HCT116 (cell line): ENCODE measurements around the gene HNF1B. TPM values are rescaled to one million over a fixed set of nuclear protein-coding genes. Genes with fewer than 3 reads are reported as not detected.

ENCODE experiments used
- ATAC-seq: fragments of 200-7000 bp; cut with Tn5 transposase; 2 replicates; pipeline ENCODE4 v1.9.1; 2020; ENCODE audit warnings: mild to moderate bottlenecking, moderate library complexity
- BruUV-seq: library from RNA; stranded (reverse); fragments of 400-500 nt; replicated peaks from 2 replicates; lab custom pipeline; 2021; lab: Mats Ljungman, UMichigan
- CTCF ChIA-PET: fragments of 300-600 bp; sonication (Branson Sonifier 250); formaldehyde crosslinking; loops from one replicate; lab custom pipeline; 2021; ENCODE audit warnings: antibody characterized with exemption; lab: Charles Lee
- POLR2A ChIA-PET: fragments of 300-600, 350-600 bp; sonication (Branson Sonifier 250); formaldehyde crosslinking; loops from one replicate; lab custom pipeline; 2021; ENCODE audit warnings: antibody characterized with exemption; lab: Charles Lee
- RAD21 ChIA-PET, 2 experiments: fragments of 300-600 bp; sonication (Branson Sonifier 250); formaldehyde crosslinking; loops; one replicate each; lab custom pipeline; 2023; ENCODE audit warnings: low total read pairs in 2 of 2; ENCODE audit not compliant: uncharacterized antibody in 2 of 2, unreplicated experiment in 2 of 2, low non-redundant PET in 1 of 2; lab: Charles Lee
- DNase-seq: peaks from one replicate; pipeline ENCODE4 v3.0.0-alpha.2; 2010; ENCODE audit warnings: low read depth, low spot score
- H2AFZ ChIP-seq: fragments of 200-600 bp; shearing (Covaris generic), sonication (generic); 2 replicates; pipeline ENCODE4 v1.6.1; 2017; ENCODE audit warnings: low read depth, mixed run types, mixed read lengths, antibody characterized with exemption, low read length; ENCODE audit not compliant: poor library complexity, severe bottlenecking
- H3K27ac ChIP-seq: 2 replicates; pipeline ENCODE4 v1.5.1; 2012; ENCODE audit warnings: low read depth, low read length
- H3K27me3 ChIP-seq: fragments of 200-600 bp; sonication (generic); 2 replicates; pipeline ENCODE4 v1.6.1; 2016; ENCODE audit warnings: mixed run types, low read length, mixed read lengths; ENCODE audit not compliant: insufficient read depth
- H3K36me3 ChIP-seq, 2 experiments: fragments of 200-500 bp in 1 of 2; fragments of 200-600 bp in 1 of 2; sonication (Bioruptor generic) in 1 of 2; sonication (generic) in 1 of 2; 2 replicates each; pipeline versions ENCODE4 v1.5.1 to v1.6.1; 2014 to 2016; ENCODE audit warnings: low read length in 2 of 2, inconsistent platforms in 1 of 2, mixed read lengths in 1 of 2, mixed run types in 1 of 2; ENCODE audit not compliant: insufficient read depth in 2 of 2, control insufficient read depth in 1 of 2
- H3K4me1 ChIP-seq, 2 experiments: fragments of 200-600 bp in 1 of 2; sonication (generic) in 1 of 2; 2 replicates each; pipeline versions ENCODE4 v1.5.1 to v1.6.1; 2012 to 2017; ENCODE audit warnings: low read length in 2 of 2, inconsistent platforms in 1 of 2, mild to moderate bottlenecking in 1 of 2, mixed read lengths in 1 of 2, mixed run types in 1 of 2, moderate library complexity in 1 of 2; ENCODE audit not compliant: insufficient read depth in 2 of 2, control insufficient read depth in 1 of 2
- H3K4me2 ChIP-seq: fragments of 200-600 bp; sonication (generic); 2 replicates; pipeline ENCODE4 v1.6.1; 2017; ENCODE audit warnings: mixed run types, low read length, mixed read lengths
- H3K4me3 ChIP-seq, 2 experiments: fragments of 200-600 bp in 1 of 2; sonication (generic) in 1 of 2; replicated peaks in 1 of 2; 2 replicates each; pipeline ENCODE4 v1.5.1; 2011 to 2016; ENCODE audit warnings: low read length in 2 of 2, control low read depth in 1 of 2, low read depth in 1 of 2, mild to moderate bottlenecking in 1 of 2, mixed read lengths in 1 of 2, mixed run types in 1 of 2
- H3K79me2 ChIP-seq: fragments of 200-600 bp; sonication (generic); 2 replicates; pipeline ENCODE4 v1.6.1; 2017; ENCODE audit warnings: mild to moderate bottlenecking, mixed run types, low read length, moderate library complexity, mixed read lengths; ENCODE audit not compliant: insufficient read depth
- H3K9ac ChIP-seq: fragments of 200-600 bp; sonication (generic); 2 replicates; pipeline ENCODE4 v1.6.1; 2016; ENCODE audit warnings: low read length, mixed read lengths
- H3K9me2 ChIP-seq: fragments of 200-600 bp; sonication (generic), shearing (Covaris generic); 2 replicates; pipeline ENCODE4 v1.6.1; 2017; ENCODE audit warnings: mixed run types, mild to moderate bottlenecking, moderate library complexity; ENCODE audit not compliant: insufficient read depth
- H3K9me3 ChIP-seq, 2 experiments: fragments of 200-500 bp in 1 of 2; fragments of 200-600 bp in 1 of 2; sonication (Bioruptor generic) in 1 of 2; sonication (generic) in 1 of 2; 2 replicates each; pipeline ENCODE4 v1.6.1; 2014 to 2017; ENCODE audit warnings: low read length in 2 of 2, mixed read lengths in 2 of 2, inconsistent platforms in 1 of 2, low read depth in 1 of 2, mild to moderate bottlenecking in 1 of 2, mixed run types in 1 of 2, moderate library complexity in 1 of 2; ENCODE audit not compliant: control insufficient read depth in 1 of 2, insufficient read depth in 1 of 2
- H4K20me1 ChIP-seq: fragments of 200-600 bp; sonication (generic), shearing (Covaris generic); 2 replicates; pipeline ENCODE4 v1.6.1; 2017; ENCODE audit warnings: mixed run types, mild to moderate bottlenecking, moderate library complexity; ENCODE audit not compliant: insufficient read depth
- CBX3 ChIP-seq: IDR thresholded peaks from 2 replicates; pipeline ENCODE4 v1.6.1; 2012; ENCODE audit warnings: low read depth
- CEBPB ChIP-seq: IDR thresholded peaks from 2 replicates; pipeline ENCODE4 v1.6.1; 2012; ENCODE audit warnings: low read depth
- EZH2 ChIP-seq: fragments of 200-600 bp; sonication (generic); IDR thresholded peaks from 2 replicates; pipeline ENCODE4 v1.6.1; 2017; ENCODE audit warnings: antibody characterized with exemption, mixed run types
- JUND ChIP-seq: IDR thresholded peaks from 2 replicates; pipeline ENCODE4 v1.6.1; 2012
- POLR2A ChIP-seq: IDR thresholded peaks from 2 replicates; pipeline ENCODE4 v1.7.0; 2011; ENCODE audit warnings: borderline replicate concordance; ENCODE audit not compliant: insufficient read depth, insufficient read length; ENCODE audit errors: extremely low read depth
- POLR2AphosphoS5 ChIP-seq: IDR thresholded peaks from 2 replicates; pipeline ENCODE4 v1.6.1; 2011; ENCODE audit warnings: mild to moderate bottlenecking, low read depth, low read length, moderate library complexity
- SIN3A ChIP-seq: IDR thresholded peaks from 2 replicates; pipeline ENCODE4 v1.6.1; 2012; ENCODE audit warnings: low read depth
- SP1 ChIP-seq: IDR thresholded peaks from 2 replicates; pipeline ENCODE4 v1.6.1; 2012; ENCODE audit warnings: low read depth
- SRF ChIP-seq: IDR thresholded peaks from 2 replicates; pipeline ENCODE4 v1.6.1; 2012; ENCODE audit warnings: low read depth
- TCF7L2 ChIP-seq: IDR thresholded peaks from 2 replicates; pipeline ENCODE4 v1.7.0; 2011; ENCODE audit warnings: borderline replicate concordance, inconsistent platforms; ENCODE audit not compliant: insufficient read depth, insufficient read length; ENCODE audit errors: extremely low read depth
- YY1 ChIP-seq: IDR thresholded peaks from 2 replicates; pipeline ENCODE4 v1.6.1; 2011; ENCODE audit warnings: low read length, low read depth, moderate library complexity, mild to moderate bottlenecking; ENCODE audit not compliant: insufficient replicate concordance; ENCODE audit errors: extremely low read depth
- ZFX ChIP-seq: fragments of 450-650 bp; IDR thresholded peaks from 2 replicates; pipeline ENCODE4 v1.6.1; 2017
- ZNF274 ChIP-seq: fragments of 200-500 bp; sonication (Bioruptor generic); IDR thresholded peaks from 2 replicates; pipeline ENCODE4 v1.6.1; 2014; ENCODE audit warnings: mild to moderate bottlenecking, low read depth, low read length, inconsistent platforms
- intact Hi-C: fragments of 100-400 bp; cut with micrococcal nuclease; formaldehyde crosslinking; loops from 2 replicates; pipeline ENCODE4 v1.10.0; 2022
- total RNA-seq: library from RNA; stranded (reverse); gene quantifications from one replicate; pipeline ENCODE4 v1.2.1, GENCODE V29; 2021; ENCODE audit not compliant: unreplicated experiment
- TF ChIP-seq, protein P1 (sequence below): IDR thresholded peaks from 2 replicates; pipeline ENCODE4 v1.6.1; 2012; ENCODE audit warnings: low read depth
- TF ChIP-seq, protein P2 (sequence below): IDR thresholded peaks from 2 replicates; pipeline ENCODE4 v1.6.1; 2012
- TF ChIP-seq, protein P3 (sequence below): IDR thresholded peaks from 2 replicates; pipeline ENCODE4 v1.6.1; 2012

Gene HNF1B
- total RNA-seq, 1 experiment from 2014 or later = 3.6 TPM

DNA sequence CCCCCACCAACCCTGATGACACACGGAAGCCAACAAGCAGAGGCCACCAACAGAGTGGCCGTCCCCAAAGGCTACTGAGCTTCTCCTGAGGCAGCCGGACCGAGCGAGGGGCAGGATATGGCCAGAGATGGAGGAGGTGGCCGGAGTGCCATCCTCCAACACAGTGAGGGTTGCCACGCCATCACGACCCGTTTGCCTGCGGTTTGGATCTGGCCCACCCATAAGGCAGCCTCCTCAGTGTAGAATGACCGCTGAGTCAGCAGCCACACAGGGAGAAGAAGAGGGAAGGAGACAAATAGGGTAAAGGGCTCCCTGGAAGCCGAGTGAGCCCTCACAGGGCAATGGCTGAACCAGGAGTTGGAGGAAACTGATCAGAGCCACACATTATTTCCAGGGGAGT, 13.8 kb downstream of the HNF1B start (continued):
- TF ChIP-seq, protein P1, sequence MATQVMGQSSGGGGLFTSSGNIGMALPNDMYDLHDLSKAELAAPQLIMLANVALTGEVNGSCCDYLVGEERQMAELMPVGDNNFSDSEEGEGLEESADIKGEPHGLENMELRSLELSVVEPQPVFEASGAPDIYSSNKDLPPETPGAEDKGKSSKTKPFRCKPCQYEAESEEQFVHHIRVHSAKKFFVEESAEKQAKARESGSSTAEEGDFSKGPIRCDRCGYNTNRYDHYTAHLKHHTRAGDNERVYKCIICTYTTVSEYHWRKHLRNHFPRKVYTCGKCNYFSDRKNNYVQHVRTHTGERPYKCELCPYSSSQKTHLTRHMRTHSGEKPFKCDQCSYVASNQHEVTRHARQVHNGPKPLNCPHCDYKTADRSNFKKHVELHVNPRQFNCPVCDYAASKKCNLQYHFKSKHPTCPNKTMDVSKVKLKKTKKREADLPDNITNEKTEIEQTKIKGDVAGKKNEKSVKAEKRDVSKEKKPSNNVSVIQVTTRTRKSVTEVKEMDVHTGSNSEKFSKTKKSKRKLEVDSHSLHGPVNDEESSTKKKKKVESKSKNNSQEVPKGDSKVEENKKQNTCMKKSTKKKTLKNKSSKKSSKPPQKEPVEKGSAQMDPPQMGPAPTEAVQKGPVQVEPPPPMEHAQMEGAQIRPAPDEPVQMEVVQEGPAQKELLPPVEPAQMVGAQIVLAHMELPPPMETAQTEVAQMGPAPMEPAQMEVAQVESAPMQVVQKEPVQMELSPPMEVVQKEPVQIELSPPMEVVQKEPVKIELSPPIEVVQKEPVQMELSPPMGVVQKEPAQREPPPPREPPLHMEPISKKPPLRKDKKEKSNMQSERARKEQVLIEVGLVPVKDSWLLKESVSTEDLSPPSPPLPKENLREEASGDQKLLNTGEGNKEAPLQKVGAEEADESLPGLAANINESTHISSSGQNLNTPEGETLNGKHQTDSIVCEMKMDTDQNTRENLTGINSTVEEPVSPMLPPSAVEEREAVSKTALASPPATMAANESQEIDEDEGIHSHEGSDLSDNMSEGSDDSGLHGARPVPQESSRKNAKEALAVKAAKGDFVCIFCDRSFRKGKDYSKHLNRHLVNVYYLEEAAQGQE = no peak

DNA sequence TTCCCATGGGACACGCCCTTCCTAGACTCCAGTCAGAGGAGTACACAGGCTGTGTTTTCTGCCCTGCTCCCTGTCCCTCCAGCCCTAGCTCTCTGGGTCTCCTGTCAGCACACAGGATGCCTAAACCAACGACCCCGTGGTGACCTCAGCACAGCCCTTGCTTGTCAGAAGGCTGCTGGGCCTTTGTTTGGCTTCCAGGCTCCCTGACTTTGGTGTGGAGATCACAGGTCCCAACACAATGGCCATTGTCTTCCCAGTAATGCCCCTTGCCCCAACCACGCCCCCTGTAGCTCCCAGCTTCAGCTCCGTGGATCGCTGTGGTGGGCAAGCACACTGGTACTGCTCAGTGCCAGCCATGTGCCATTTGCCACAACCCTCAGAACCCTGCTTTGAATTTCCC, 15.0 kb downstream of the HNF1B start:
- Histone ChIP-seq H3K27me3 (no peaks in the 10 kb centered on the region), H3K79me2 (no peaks in the 10 kb centered on the region), H3K27ac (no peak overlapping the region), H3K9me2 (no peaks in the 10 kb centered on the region), H3K4me3 (no peak overlapping the region), H3K9ac (no peak overlapping the region), H3K4me2 (no peak overlapping the region), H4K20me1 (no peaks in the 10 kb centered on the region), H3K36me3 (no peaks in the 10 kb centered on the region), H3K4me1 (no peaks in the 10 kb centered on the region), H3K9me3 (no peaks in the 10 kb centered on the region), H2AFZ (no peak overlapping the region)
- DNase-seq (no peak), ATAC-seq (no peak)
- intact Hi-C loops = no loop called here
- TF ChIP-seq TCF7L2 (no peak), ZNF274 (no peak), JUND (no peak), ZFX (no peak), SRF (no peak), CEBPB (no peak), POLR2A (no peak), CBX3 (no peak), SIN3A (no peak), YY1 (no peak), EZH2 (no peak), POLR2AphosphoS5 (no peak), SP1 (no peak)
- TF ChIP-seq, protein P2, sequence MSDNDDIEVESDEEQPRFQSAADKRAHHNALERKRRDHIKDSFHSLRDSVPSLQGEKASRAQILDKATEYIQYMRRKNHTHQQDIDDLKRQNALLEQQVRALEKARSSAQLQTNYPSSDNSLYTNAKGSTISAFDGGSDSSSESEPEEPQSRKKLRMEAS = no peak
- TF ChIP-seq, protein P3, sequence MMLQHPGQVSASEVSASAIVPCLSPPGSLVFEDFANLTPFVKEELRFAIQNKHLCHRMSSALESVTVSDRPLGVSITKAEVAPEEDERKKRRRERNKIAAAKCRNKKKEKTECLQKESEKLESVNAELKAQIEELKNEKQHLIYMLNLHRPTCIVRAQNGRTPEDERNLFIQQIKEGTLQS = no peak
- RAD21 ChIA-PET = no interaction called here
- POLR2A ChIA-PET = no interaction called here
- CTCF ChIA-PET = no interaction called here
- BruUV-seq = no TSS peak
